ENCODE results near the gene HNF1B.

Gene HNF1B

GRCh38 chr17:37725021-37725595 is 19.8 kb downstream of the HNF1B start:
- no peak for TF ChIP-seq CTCF (IDR thresholded peaks at IDR 0.05; ENCODE audit: extremely low read depth, missing control alignments)
- no peak for DNase-seq (ENCODE audit: low spot score)

- TF ChIP-seq CTCF (IDR thresholded peaks at IDR 0.05; ENCODE audit: extremely low read depth, missing control alignments) = no peak
- DNase-seq (ENCODE audit: low spot score) = no peak
Observed at GRCh38 chr17:37720989-37721388, 23.9 kb downstream of the HNF1B start.

- DNase-seq (ENCODE audit: low spot score) = no peak
- TF ChIP-seq CTCF (IDR thresholded peaks at IDR 0.05; ENCODE audit: extremely low read depth, missing control alignments) = no peak
Observed at GRCh38 chr17:37719866-37720265, 25.0 kb downstream of the HNF1B start.

- no peak for DNase-seq (ENCODE audit: low spot score)
Observed at GRCh38 chr17:37718324-37719048, 26.4 kb downstream of the HNF1B start.

GRCh38 chr17:37717627-37718323 is 27.1 kb downstream of the HNF1B start:
- DNase-seq (ENCODE audit: low spot score) = no peak
- TF ChIP-seq CTCF (IDR thresholded peaks at IDR 0.05; ENCODE audit: extremely low read depth, missing control alignments) = no peak

More at GRCh38 chr17:37718324-37719048, 26.4 kb downstream of the HNF1B start:
- TF ChIP-seq CTCF (IDR thresholded peaks at IDR 0.05; ENCODE audit: extremely low read depth, missing control alignments) = no peak

- no peak for DNase-seq (ENCODE audit: low spot score)
Observed at GRCh38 chr17:37714897-37715296, 30.0 kb downstream of the HNF1B start.

More at GRCh38 chr17:37714897-37715296, 30.0 kb downstream of the HNF1B start:
- TF ChIP-seq CTCF (IDR thresholded peaks at IDR 0.05; ENCODE audit: extremely low read depth, missing control alignments) = no peak
